ENCODE data around the gene NACC1.

NACC1 gene

DNA sequence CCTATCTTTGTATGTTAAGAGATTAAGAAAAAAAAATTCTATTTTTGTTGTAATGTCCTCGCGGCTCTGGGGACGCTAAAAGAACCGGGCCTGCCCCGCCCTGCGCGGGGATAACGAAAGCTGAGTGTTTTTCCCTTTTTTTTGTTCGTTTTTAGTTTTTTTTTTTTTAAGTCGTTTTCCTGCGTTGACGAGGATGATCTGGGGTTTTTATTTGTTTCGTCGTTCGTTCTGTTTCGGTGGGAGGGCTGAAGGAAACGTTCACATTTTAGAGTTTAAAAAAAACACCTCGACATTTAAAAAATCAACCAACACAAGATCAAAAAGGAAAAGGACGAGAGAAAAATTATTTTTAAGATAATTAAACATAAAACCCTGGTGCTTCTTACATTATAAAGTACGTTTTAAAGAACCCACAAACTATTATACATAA is 21.0 kb upstream of the NACC1 start:
- H3K4me3 ChIP-seq (ENCODE audit: low read depth, low read length), result no peak overlapping the region
- TF ChIP-seq, protein P1, sequence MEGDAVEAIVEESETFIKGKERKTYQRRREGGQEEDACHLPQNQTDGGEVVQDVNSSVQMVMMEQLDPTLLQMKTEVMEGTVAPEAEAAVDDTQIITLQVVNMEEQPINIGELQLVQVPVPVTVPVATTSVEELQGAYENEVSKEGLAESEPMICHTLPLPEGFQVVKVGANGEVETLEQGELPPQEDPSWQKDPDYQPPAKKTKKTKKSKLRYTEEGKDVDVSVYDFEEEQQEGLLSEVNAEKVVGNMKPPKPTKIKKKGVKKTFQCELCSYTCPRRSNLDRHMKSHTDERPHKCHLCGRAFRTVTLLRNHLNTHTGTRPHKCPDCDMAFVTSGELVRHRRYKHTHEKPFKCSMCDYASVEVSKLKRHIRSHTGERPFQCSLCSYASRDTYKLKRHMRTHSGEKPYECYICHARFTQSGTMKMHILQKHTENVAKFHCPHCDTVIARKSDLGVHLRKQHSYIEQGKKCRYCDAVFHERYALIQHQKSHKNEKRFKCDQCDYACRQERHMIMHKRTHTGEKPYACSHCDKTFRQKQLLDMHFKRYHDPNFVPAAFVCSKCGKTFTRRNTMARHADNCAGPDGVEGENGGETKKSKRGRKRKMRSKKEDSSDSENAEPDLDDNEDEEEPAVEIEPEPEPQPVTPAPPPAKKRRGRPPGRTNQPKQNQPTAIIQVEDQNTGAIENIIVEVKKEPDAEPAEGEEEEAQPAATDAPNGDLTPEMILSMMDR (conservative IDR thresholded peaks at IDR 0.05; ENCODE audit: low read depth, low read length), result no peak
- no peak for DNase-seq (ENCODE audit: low read depth)

DNA sequence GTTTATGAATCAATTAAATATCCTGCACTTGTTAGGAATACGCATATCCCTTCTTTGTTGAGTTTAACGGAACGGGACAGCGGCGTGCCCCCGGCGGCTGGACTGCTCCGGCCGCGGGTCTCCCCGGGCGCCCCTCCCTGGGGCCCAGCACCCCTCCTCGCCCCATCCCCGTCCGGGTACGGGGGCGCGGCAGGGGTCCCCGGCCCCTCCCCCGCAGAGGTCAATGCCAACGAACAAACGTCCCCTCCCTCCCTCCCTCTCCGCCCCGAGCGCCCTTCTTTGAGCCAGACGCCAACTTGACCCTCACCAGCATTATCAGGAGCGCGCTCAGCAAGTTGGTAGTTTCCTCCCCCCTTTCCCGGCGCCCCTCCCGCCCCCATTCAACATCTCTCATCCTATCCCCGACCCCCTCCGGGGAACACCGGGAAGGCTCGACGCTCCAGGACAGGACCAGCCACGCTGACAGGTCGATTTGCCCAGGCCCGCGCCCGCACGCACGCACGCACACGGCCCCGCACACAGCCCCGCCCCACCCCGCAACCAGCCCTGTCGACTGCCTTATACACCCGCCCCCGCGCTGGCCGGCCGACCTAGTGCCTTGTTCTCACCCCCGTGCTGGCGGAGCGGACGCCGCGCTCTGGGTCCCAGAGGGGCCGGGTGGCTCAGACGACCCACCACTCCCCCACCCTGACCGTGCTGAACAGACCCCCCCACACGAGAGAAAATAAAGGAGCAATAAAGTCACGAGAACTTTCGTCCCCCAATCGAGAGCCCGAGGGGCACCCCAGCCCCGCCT is 20.4 kb upstream of the NACC1 start:
- no peak for DNase-seq (ENCODE audit: low read depth)
- H3K4me3 ChIP-seq (ENCODE audit: low read depth, low read length), result no peak overlapping the region
- TF ChIP-seq, protein P1 (conservative IDR thresholded peaks at IDR 0.05; ENCODE audit: low read depth, low read length), result no peak

DNA sequence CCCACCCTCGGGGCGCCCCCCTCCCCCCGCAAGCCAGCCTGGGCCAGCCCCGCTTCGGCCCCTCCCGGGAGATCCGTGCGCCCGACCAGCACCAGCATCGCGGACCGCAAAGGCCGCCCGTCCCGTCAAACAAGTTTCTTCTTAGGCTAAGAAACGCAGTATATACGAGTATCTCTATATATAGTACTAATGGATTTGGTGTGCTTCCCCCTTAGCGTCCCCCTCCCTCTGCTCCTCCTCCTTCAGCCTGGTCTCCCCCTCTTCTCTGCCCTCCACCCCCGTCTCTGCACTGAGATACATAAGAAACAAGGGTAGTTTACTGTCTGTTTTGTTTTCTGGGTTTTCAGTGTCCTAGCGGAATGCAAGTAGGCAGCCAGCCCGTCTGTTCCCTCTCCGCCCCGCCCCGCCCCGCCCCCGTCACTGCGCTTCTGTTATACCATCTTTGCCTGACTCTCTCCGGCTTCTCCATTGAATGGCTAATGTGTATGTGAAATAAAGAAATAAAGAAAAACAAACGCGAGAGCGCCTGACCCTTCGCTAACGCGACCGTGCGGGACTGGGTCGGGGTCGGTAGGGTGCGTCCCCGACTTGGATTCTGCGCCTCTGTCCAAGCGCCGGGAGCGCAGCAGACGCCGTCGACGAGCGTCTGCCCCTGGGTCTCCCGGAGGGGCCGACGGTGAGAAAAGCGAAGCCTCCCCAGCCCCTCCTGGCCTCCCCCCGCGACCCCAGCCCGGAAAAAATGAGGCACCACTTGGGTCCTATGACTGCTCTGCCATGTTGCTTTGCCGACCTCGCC is 19.6 kb upstream of the NACC1 start:
- peak; percentile 46 for DNase-seq (ENCODE audit: low read depth)
- H3K4me3 ChIP-seq (ENCODE audit: low read depth, low read length), result no peak overlapping the region
- TF ChIP-seq, protein P1 (conservative IDR thresholded peaks at IDR 0.05; ENCODE audit: low read depth, low read length), result no peak

DNA sequence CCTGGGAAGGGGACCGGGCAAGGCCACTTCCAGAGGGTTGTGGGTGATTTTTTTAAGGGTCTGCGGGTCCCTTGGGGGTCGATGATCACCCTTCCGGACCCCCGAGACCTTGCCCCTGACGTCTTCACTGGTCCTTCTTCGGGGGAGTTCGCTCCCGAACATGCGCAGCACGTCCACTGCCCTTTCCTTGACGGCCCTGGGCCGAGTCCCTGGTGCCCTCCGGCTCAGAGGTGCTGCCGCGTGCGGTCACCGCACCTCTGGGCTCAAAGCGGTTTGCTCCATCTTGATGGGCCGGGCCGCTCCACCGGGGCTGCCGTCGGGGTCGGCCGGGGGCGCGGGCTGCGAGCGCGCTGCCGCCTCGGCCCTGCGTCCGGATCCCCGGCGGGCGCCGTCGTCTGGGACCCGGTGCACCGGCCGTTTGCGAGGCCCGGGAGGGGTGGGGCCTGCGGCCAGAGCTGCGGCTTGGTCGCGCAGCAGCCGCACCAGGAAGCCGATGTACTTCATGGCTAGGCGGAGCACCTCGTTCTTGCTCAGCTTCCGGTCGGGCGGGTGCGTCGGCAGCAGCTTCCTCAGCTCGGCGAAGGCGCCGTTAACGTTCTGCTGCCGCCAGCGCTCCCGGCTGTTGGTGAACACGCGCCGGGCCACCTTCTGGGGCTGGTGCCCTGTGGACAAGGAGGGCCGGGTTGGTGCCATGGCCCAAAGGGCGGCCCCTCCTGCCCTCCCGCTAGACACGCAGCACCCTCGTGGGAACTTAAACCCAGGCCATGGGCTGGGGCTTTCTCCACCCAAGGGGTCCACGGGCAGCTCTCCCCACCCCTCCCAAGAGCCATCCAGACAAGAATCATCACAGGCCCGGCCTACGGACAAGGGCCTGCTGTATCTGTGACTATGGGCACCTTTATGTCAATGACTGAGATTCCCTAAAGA is 18.7 kb upstream of the NACC1 start:
- TF ChIP-seq, protein P1 (conservative IDR thresholded peaks at IDR 0.05; ENCODE audit: low read depth, low read length), result no peak
- H3K4me3 ChIP-seq (ENCODE audit: low read depth, low read length), result no peak overlapping the region
- no peak for DNase-seq (ENCODE audit: low read depth)

DNA sequence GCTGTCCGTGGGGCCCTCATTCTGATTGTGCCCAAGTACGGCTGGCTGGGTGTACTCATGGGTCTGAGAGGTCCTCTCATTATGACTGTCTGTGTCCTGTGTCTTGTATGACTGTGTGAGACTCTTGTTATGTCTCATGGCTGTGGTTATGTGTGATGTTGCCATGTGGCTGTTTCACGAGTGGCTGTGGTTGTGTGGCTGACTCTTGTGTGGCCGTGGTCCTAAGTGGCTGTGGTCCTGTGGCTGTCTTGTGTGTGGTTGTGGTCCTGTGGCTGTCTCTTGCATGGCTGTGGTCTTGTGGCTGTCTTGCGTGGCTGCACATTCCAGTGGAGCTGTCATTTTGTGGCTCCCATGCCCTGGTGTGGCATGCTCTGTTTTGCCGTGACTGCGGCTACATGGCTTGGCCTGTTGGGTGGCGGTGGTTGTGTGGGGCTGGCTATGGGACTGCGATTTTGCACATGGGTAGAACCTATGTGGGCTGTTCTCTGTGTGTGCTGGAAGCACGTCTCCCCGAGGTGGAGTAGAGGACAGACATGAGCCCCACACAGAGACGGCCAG is 18.0 kb upstream of the NACC1 start:
- no peak for DNase-seq (ENCODE audit: low read depth)
- TF ChIP-seq, protein P1 (conservative IDR thresholded peaks at IDR 0.05; ENCODE audit: low read depth, low read length), result no peak
- H3K4me3 ChIP-seq (ENCODE audit: low read depth, low read length), result no peak overlapping the region

DNA sequence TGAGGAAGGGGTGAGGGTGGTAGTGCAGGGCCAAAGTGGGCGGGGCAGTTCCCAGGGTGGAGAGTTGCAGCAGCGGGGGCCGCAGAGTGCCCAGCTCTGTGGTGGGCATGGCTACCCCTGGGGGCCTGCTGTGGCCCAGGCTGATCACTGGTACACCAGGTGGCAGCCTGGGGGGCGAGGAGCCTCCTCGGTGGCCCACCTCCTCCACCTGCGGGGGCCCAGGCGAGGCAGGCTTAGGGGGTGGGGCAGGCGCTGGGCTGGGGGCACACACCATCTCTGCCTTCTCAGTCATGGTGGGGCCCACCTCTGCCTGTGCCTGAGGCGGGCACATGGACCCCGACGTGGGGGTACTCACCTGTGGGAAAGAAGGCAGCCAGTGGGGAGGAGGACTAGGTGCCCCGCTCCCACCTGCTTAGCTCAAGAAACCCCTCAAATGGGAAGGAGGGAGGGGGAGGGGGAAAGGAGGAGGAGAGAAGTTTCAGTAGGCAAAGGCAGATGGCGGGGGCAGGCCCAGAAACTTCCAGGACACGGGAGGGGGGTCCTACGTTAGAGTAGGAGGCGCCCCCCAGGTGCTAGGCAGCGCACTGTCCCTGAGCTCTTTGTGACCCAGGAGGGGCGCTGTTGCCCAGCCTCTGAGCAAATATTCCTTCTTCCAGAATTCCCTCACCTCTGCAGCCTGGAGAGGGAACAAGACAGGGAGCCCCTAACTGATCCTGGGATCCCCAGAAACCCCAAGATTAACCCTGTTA is 17.0 kb upstream of the NACC1 start:
- TF ChIP-seq, protein P1 (conservative IDR thresholded peaks at IDR 0.05; ENCODE audit: low read depth, low read length), result peak; percentile 54
- no peak overlapping the region for H3K4me3 ChIP-seq (ENCODE audit: low read depth, low read length)
- DNase-seq (ENCODE audit: low read depth), result no peak
